Sciatic nerve (tissue), 2 donors: Measurements from ENCODE around the gene TINAG. TPM values are rescaled to one million over a fixed set of nuclear protein-coding genes. Genes with fewer than 3 reads are reported as not detected.

Experiments
- ATAC-seq: fragments of 200-7000 bp; cut with Tn5 transposase; one replicate; pipeline ENCODE4 v1.9.1; 2020; ENCODE audit warnings: mild to moderate bottlenecking, moderate library complexity
- DNase-seq: peaks from one replicate; pipeline ENCODE4 v3.0.0-alpha.2; 2020; ENCODE audit warnings: low spot score
- intact Hi-C: fragments of 100-400 bp; cut with DNase I; formaldehyde crosslinking; loops from one replicate; pipeline ENCODE4 v1.14.2; 2022
- total RNA-seq: library from RNA; stranded (reverse); fragmentation: NEBNext Ultra II Directional; extraction: Animal tissue kit (Norgen Biotek cat#: 25700); gene quantifications from one replicate; pipeline ENCODE4 v1.2.1, GENCODE V29; 2021
- donor health status: DM: no; HTN: no; CAD: no.
- donor health status: DM: no; HTN: no; CAD: no.

Gene TINAG
- 0.31 TPM for total RNA-seq

- intact Hi-C loops, result no loop called here
- DNase-seq (no peak), ATAC-seq (no peak)
These were observed at the start of gene TINAG for GRCh38 chr6:54308289-54308985. Gene TINAG (plus strand): TSS chr6:54308441. CDS start chr6:54308551, 110 bp downstream.

- intact Hi-C loops, result no loop called here
- no peak for ATAC-seq
- DNase-seq, result no peak
These were observed 48.2 kb upstream of the TINAG start for GRCh38 chr6:54260025-54260424.

- intact Hi-C loops, result no loop called here
- ATAC-seq, result no peak
- DNase-seq, result no peak
These were observed 45.7 kb upstream of the TINAG start for GRCh38 chr6:54262499-54262898.

- intact Hi-C loops, result no loop called here
- no peak for DNase-seq
- no peak for ATAC-seq
These were observed 45.3 kb upstream of the TINAG start for GRCh38 chr6:54262971-54263370.

- intact Hi-C loops, result no loop called here
These were observed 43.5 kb upstream of the TINAG start for GRCh38 chr6:54264581-54265272.

DNA sequence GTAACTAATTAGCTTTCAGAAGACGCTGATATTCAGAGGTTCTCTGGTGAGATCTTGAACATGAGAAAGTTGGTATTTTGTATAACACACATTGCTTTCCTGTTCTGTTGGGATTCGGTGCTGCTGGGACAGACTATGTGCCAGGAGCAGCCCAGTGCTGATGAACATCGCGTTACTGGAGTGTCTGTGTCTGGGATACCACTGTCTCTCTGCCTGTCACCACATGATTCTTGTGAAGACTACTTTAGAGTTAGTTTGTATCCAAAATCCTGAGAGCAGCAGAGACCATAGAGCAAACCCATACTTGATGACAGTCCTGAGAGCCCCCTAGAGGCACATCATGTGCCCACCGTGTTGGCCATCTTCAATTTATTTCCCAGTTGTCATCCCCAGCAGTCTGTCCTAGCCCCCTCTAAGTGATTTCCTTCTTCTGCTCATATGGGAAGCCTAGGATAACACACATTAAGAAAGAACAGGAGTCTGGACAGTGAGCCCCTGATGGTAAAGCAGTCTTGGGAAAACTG, 41.8 kb upstream of the TINAG start:
- DNase-seq (no peak), ATAC-seq (no peak)
- intact Hi-C loops, result no loop called here

More at GRCh38 chr6:54264581-54265272, 43.5 kb upstream of the TINAG start:
- no peak for ATAC-seq
- no peak for DNase-seq

DNA sequence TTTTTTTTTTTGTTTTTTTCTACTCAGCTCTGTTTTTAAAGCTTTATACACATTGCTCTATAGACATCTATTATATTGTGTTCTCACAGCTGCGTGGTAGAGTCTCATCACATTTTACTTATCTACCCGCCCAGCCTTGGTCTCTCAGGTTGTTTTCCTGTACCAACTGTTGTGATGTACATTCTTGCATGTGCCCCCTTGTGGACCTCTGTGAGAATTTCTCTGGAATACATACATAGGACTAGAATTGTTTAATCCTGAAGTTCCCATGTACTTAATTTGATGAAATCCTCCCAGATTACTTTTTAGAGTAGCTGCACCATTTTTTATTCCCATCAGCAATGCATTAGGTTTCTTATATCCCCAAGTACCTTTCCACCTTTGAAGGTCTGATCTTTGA, 40.4 kb upstream of the TINAG start:
- ATAC-seq, result no peak
- DNase-seq, result no peak
- intact Hi-C loops, result no loop called here

DNA sequence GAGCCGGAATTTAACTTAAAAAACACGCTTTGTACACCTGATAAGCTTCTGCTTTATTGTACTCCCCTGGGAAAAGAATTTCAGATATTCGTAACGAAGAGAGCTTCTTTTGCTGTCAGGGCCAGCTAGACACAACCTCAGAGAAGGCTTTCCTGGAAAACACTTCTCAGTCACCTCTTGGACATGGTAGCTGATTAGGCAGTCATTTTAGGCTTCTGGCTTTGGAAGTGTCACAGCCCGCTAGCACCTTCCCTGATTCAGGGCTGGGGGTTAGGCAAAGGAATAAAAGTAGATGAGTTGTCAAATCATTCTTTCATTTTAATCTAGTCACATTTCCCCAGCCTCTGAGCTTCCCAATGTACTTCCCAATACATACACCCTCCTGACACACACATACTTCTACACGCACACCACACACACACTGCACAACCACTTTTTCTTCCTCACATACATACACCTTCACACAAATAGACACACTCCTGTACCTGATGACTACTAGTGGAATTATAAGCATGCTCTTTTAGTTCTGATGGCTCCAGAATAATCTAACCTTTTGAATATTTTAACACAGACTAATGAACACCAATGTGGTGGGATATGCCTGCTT, 34.9 kb upstream of the TINAG start:
- ATAC-seq, result no peak
- DNase-seq, result no peak
- intact Hi-C loops, result no loop called here

DNA sequence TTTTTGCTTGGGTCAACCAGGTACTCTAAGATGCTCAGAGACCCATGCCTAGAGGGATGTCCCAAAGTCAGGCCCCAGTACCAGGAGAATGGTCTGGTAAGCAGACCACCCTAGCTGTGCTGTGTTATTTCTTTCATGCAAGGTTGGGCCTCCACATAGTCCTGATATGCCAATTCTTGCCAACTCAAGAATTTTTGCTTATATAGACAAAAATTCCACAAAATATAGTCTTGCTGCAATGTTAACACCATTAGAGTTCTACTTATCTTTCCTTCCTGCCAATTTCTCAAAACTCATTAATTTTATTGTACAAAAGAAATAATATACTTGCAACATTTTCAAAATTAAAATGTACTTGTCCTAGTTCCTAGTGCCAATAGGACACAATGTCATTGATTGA, 33.9 kb upstream of the TINAG start:
- intact Hi-C loops, result no loop called here
- DNase-seq (no peak), ATAC-seq (no peak)

GRCh38 chr6:54282186-54282585, 26.1 kb upstream of the TINAG start:
- DNase-seq (no peak), ATAC-seq (no peak)
- intact Hi-C loops, result no loop called here

DNA sequence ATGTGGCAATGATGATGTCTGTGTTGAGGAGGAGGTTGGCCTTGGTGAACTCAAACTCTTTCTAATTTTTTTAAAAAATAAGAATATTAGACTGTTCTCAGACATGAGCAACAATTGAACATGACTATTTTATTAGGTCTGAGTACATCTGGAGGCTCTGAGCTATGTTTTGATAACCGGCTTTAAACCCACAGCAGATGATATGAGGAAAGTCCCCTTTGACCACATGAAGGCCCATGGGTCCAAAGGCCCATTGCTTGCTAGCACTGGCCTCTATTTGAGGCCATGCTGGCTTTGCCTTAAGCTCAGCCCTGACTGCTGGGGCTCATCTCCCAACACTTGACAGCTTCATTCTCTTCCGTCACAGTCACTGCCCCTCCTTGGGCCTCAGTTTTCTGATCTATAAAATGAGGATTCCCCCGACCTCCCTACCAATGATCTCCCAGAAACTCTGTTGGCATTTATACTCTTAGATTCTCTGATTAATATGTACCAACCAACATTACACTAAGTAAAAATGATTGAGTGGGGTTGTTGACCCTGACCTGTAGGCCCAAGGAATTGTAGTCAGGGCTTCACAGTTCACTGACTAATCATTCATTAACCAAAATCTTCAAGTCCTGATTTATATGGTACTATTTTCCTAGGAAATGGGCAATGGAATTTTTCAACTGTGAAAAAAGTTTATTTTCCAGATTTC, 23.9 kb upstream of the TINAG start:
- peak; percentile 97 for ATAC-seq
- DNase-seq, result peak; percentile 62
- intact Hi-C loops, result no loop called here

- ATAC-seq, result peak; percentile 76
- no peak for DNase-seq
- intact Hi-C loops, result no loop called here
These were observed 22.6 kb upstream of the TINAG start for GRCh38 chr6:54285595-54285994.

GRCh38 chr6:54286141-54286540, 22.1 kb upstream of the TINAG start:
- no peak for ATAC-seq
- DNase-seq, result no peak
- intact Hi-C loops, result no loop called here

- no peak for ATAC-seq
- DNase-seq, result no peak
- intact Hi-C loops, result no loop called here
These were observed 19.8 kb upstream of the TINAG start for GRCh38 chr6:54288474-54288873.

GRCh38 chr6:54289426-54289825, 18.8 kb upstream of the TINAG start:
- intact Hi-C loops, result no loop called here
- DNase-seq (no peak), ATAC-seq (no peak)

- DNase-seq, result no peak
- no peak for ATAC-seq
- intact Hi-C loops, result no loop called here
These were observed 17.1 kb upstream of the TINAG start for GRCh38 chr6:54291146-54291545.

GRCh38 chr6:54291738-54292137, 16.5 kb upstream of the TINAG start:
- DNase-seq, result no peak
- intact Hi-C loops, result no loop called here
- no peak for ATAC-seq

GRCh38 chr6:54294965-54295532, 13.2 kb upstream of the TINAG start:
- intact Hi-C loops, result no loop called here
- DNase-seq (no peak), ATAC-seq (no peak)

DNA sequence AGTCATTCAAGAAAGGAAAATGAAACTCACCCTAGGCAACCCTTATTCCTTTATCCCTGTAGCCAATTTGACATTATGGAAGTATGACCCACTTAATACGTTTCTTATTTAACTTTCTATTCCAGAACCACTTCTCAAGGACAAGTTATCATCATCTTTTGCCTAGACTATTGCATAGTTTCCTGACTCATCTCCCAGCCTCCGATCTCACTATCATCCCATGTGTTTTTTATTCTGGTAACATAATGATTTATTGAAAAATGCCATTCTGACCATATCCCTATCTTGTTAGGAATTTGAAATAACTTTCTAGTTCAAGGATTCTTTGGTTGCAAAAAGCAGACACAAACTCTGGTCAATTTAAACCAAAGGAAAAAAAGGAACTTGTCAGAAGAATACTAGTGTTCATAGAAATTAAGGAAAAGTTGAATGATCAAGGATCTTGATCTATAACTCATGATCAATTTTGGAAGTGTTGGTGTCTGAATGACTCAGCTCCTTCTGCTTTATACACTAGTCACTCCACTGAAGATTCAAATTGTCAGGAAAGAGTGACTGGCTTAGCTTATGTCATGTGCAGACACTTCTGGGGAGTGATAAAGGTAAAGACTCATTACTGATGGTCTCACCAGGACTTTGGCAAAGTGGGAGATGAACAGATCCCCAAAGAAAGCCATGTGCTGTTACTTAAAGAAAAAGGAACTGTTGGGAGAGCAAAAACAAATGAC, 8.5 kb upstream of the TINAG start:
- ATAC-seq, result no peak
- intact Hi-C loops, result no loop called here
- DNase-seq, result no peak
